Panc1 (cell line): Measurements from ENCODE around the gene TMEM175. TPM values are rescaled to one million over a fixed set of nuclear protein-coding genes. Genes with fewer than 3 reads are reported as not detected.

ENCODE experiments used
- ATAC-seq: fragments of 200-7000 bp; cut with Tn5 transposase; 2 replicates; pipeline ENCODE4 v1.9.1; 2020; ENCODE audit warnings: mild to moderate bottlenecking, moderate library complexity
- BruUV-seq: library from RNA; stranded (reverse); fragments of 400-500 nt; replicated peaks from 2 replicates; lab custom pipeline; 2021; lab: Mats Ljungman, UMichigan
- CTCF ChIA-PET: fragments of 300-600 bp; sonication (Branson Sonifier 250); formaldehyde crosslinking; loops from one replicate; lab custom pipeline; 2022; ENCODE audit warnings: antibody characterized with exemption; lab: Charles Lee
- POLR2A ChIA-PET: fragments of 300-600 bp; sonication (Branson Sonifier 250); formaldehyde crosslinking; loops from one replicate; lab custom pipeline; 2022; ENCODE audit warnings: antibody characterized with exemption; lab: Charles Lee
- DNase-seq: peaks from one replicate; pipeline ENCODE4 v3.0.0-alpha.2; 2010; ENCODE audit warnings: low read depth, low spot score
- H3K27ac ChIP-seq: 2 replicates; pipeline ENCODE4 v1.5.1; 2011; ENCODE audit warnings: mild to moderate bottlenecking, low read length, inconsistent platforms
- H3K27me3 ChIP-seq: fragments of 200-500 bp; sonication (Bioruptor generic); 2 replicates; pipeline ENCODE4 v1.6.0; 2014; ENCODE audit warnings: low read length, inconsistent platforms; ENCODE audit not compliant: control insufficient read depth, insufficient read depth
- H3K36me3 ChIP-seq: fragments of 200-500 bp; sonication (Bioruptor generic); 2 replicates; pipeline ENCODE4 v1.5.1; 2014; ENCODE audit warnings: inconsistent platforms, mild to moderate bottlenecking, low read length, moderate library complexity; ENCODE audit not compliant: control insufficient read depth, insufficient read depth
- H3K4me1 ChIP-seq: 2 replicates; pipeline ENCODE4 v1.5.1; 2011; ENCODE audit warnings: inconsistent platforms, mild to moderate bottlenecking, low read length, moderate library complexity; ENCODE audit not compliant: control insufficient read depth, insufficient read depth
- H3K4me3 ChIP-seq, 2 experiments: 2 replicates each; pipeline ENCODE4 v1.5.1; 2011 to 2012; ENCODE audit warnings: low read depth in 2 of 2, low read length in 2 of 2, mild to moderate bottlenecking in 2 of 2, inconsistent platforms in 1 of 2, moderate library complexity in 1 of 2
- H3K9me3 ChIP-seq: fragments of 200-500 bp; sonication (Bioruptor generic); 2 replicates; pipeline ENCODE4 v1.5.1; 2014; ENCODE audit warnings: low read depth, mild to moderate bottlenecking, inconsistent platforms, low read length, moderate library complexity; ENCODE audit not compliant: control insufficient read depth, insufficient read depth
- POLR2AphosphoS5 ChIP-seq: IDR thresholded peaks from 2 replicates; pipeline ENCODE4 v1.6.1; 2012; ENCODE audit warnings: mild to moderate bottlenecking, low read depth, low read length, moderate library complexity
- SIN3A ChIP-seq: IDR thresholded peaks from 2 replicates; pipeline ENCODE4 v1.6.1; 2012; ENCODE audit warnings: low read depth, mild to moderate bottlenecking, low read length, moderate library complexity, borderline replicate concordance; ENCODE audit not compliant: insufficient read depth
- TCF7L2 ChIP-seq: IDR thresholded peaks from 2 replicates; pipeline ENCODE4 v1.6.1; 2011; ENCODE audit warnings: mild to moderate bottlenecking, low read depth, low read length, inconsistent platforms
- in situ Hi-C: cut with HindIII; loops from 2 replicates; pipeline ENCODE4 v1.10.0; 2016; ENCODE audit warnings: low sequenced_read_pairs, low pct_unique_long_range_greater_than_20kb
- intact Hi-C: fragments of 100-400 bp; cut with micrococcal nuclease; formaldehyde crosslinking; loops from one replicate; pipeline ENCODE4 v1.10.0; 2022; ENCODE audit not compliant: unreplicated experiment
- total RNA-seq: library from RNA; stranded (reverse); gene quantifications from one replicate; pipeline ENCODE4 v1.2.1, GENCODE V29; 2021; ENCODE audit not compliant: unreplicated experiment
- TF ChIP-seq, protein P1 (sequence below): fragments of 450-650 bp; IDR thresholded peaks from 2 replicates; pipeline ENCODE4 v1.5.1; 2017; ENCODE audit warnings: mild to moderate bottlenecking
- TF ChIP-seq, protein P2 (sequence below), 2 experiments: IDR thresholded peaks; 2 replicates each; pipeline ENCODE4 v1.6.1; 2011 to 2012; ENCODE audit warnings: low read depth in 2 of 2, control low read depth in 1 of 2, low read length in 1 of 2, mild to moderate bottlenecking in 1 of 2, moderate library complexity in 1 of 2; ENCODE audit not compliant: insufficient read depth in 1 of 2

Gene TMEM175
- total RNA-seq, 1 experiment from 2014 or later: 21.8 TPM

DNA sequence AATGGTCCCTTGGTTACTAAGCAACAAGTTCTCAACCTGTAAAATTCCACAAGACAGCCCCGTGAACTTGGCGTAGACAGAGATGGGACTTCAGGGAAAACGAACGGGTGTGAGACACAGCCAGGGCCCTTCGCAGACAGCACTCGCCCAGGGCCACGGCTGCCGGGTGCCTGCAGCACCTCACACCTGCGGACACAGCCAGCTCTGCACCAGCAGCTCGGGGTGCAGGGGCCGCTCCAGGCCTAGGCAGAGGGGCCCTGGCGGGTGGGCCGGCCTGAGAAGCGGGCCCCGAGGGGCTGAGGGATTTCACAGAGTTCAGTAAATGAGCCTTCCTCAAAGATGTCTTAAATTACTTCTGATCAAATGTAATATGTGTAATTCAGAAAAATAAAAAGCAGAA lies 34.1 kb upstream of the TMEM175 start:
- no peak for DNase-seq
- intact Hi-C loops (no loop called here), in situ Hi-C loops (no loop called here)
- no peak for ATAC-seq
- no TSS peak for BruUV-seq
- CTCF ChIA-PET: no interaction called here
- no peaks in the 10 kb centered on the region for H3K9me3 ChIP-seq
- no peak overlapping the region for H3K4me3 ChIP-seq
- H3K36me3 ChIP-seq: no peaks in the 10 kb centered on the region
- H3K27ac ChIP-seq: no peak overlapping the region
- POLR2A ChIA-PET: no interaction called here
- no peaks in the 10 kb centered on the region for H3K27me3 ChIP-seq
- TF ChIP-seq, protein P1, sequence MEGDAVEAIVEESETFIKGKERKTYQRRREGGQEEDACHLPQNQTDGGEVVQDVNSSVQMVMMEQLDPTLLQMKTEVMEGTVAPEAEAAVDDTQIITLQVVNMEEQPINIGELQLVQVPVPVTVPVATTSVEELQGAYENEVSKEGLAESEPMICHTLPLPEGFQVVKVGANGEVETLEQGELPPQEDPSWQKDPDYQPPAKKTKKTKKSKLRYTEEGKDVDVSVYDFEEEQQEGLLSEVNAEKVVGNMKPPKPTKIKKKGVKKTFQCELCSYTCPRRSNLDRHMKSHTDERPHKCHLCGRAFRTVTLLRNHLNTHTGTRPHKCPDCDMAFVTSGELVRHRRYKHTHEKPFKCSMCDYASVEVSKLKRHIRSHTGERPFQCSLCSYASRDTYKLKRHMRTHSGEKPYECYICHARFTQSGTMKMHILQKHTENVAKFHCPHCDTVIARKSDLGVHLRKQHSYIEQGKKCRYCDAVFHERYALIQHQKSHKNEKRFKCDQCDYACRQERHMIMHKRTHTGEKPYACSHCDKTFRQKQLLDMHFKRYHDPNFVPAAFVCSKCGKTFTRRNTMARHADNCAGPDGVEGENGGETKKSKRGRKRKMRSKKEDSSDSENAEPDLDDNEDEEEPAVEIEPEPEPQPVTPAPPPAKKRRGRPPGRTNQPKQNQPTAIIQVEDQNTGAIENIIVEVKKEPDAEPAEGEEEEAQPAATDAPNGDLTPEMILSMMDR: no peak
- TF ChIP-seq, protein P2, sequence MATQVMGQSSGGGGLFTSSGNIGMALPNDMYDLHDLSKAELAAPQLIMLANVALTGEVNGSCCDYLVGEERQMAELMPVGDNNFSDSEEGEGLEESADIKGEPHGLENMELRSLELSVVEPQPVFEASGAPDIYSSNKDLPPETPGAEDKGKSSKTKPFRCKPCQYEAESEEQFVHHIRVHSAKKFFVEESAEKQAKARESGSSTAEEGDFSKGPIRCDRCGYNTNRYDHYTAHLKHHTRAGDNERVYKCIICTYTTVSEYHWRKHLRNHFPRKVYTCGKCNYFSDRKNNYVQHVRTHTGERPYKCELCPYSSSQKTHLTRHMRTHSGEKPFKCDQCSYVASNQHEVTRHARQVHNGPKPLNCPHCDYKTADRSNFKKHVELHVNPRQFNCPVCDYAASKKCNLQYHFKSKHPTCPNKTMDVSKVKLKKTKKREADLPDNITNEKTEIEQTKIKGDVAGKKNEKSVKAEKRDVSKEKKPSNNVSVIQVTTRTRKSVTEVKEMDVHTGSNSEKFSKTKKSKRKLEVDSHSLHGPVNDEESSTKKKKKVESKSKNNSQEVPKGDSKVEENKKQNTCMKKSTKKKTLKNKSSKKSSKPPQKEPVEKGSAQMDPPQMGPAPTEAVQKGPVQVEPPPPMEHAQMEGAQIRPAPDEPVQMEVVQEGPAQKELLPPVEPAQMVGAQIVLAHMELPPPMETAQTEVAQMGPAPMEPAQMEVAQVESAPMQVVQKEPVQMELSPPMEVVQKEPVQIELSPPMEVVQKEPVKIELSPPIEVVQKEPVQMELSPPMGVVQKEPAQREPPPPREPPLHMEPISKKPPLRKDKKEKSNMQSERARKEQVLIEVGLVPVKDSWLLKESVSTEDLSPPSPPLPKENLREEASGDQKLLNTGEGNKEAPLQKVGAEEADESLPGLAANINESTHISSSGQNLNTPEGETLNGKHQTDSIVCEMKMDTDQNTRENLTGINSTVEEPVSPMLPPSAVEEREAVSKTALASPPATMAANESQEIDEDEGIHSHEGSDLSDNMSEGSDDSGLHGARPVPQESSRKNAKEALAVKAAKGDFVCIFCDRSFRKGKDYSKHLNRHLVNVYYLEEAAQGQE (IDR thresholded peaks at IDR 0.05; ENCODE audit: insufficient read depth in 1 of 2, low read depth in 2 of 2, low read length in 1 of 2): no peak
- TF ChIP-seq TCF7L2 (no peak), SIN3A (no peak), POLR2AphosphoS5 (no peak)
- no peaks in the 10 kb centered on the region for H3K4me1 ChIP-seq

DNA sequence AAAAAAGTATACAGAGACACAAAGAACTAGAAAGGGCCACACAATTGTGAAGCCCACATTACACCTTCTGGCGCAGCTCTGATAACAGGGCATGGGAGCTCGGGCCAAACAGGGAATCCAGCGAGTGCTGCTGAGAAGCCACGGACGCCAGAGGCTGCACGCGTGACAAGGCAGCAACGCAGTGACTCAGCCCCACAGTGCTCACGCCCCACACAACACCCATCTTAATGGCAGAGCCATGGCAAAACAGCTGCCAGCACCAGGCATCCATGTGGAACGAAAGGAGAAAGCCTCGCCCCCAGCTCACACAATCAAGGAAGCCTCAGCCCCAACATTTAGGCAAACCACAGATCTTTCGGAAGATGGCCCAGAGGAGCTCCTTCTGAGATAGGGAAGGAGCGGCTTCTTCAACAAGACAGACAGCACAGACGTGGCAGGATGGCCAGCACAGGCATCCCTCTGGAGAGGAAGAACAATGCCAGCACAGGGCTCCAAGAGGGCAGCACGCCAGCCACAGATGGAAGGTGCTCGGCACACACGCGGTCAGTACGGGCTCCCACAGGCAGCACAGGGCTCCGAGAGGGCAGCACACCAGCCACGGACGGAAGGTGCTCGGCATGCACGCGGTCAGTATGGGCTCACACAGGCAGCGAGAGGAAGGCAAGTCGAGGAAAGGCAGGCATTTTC lies 33.2 kb upstream of the TMEM175 start:
- no peaks in the 10 kb centered on the region for H3K9me3 ChIP-seq
- TF ChIP-seq, protein P2 (IDR thresholded peaks at IDR 0.05; ENCODE audit: insufficient read depth in 1 of 2, low read depth in 2 of 2, low read length in 1 of 2): no peak
- TF ChIP-seq TCF7L2 (no peak), POLR2AphosphoS5 (no peak), SIN3A (no peak)
- TF ChIP-seq, protein P1: no peak
- no peaks in the 10 kb centered on the region for H3K4me1 ChIP-seq
- ATAC-seq (no peak), DNase-seq (no peak)
- no peaks in the 10 kb centered on the region for H3K27me3 ChIP-seq
- no peak overlapping the region for H3K27ac ChIP-seq
- H3K36me3 ChIP-seq: no peaks in the 10 kb centered on the region
- ChIA-PET CTCF (interaction anchor here (0.7 kb wide), 1 partner anchor 215 kb away, joined by 3 read pairs; no protein-coding TSS in a partner anchor), POLR2A (no interaction called here)
- no peak overlapping the region for H3K4me3 ChIP-seq
- intact Hi-C loops: no loop called here
- in situ Hi-C loops: no loop called here
- no TSS peak for BruUV-seq
